Measurements from ENCODE around the gene CDKN2B. TPM values are rescaled to one million over a fixed set of nuclear protein-coding genes. Genes with fewer than 3 reads are reported as not detected.

Gene CDKN2B
- total RNA-seq, 2 experiments from 2014 or later: 2.0 to 3.7 TPM

- intact Hi-C loops (cut with micrococcal nuclease; ENCODE audit: unreplicated experiment): no loop called here
- Histone ChIP-seq H3K4me1 (ENCODE audit: insufficient read depth, low read length, poor library complexity, severe bottlenecking) (peaks cover 48% of the 10 kb centered on the region), H3K79me2 (ENCODE audit: insufficient read depth, low read depth, low read length) (peaks cover 100% of the 10 kb centered on the region), H4K20me1 (ENCODE audit: insufficient read depth, low read length) (peaks cover 25% of the 10 kb centered on the region; the same call in 1 of the 2 replicates), H2AFZ (ENCODE audit: low read length) (no peak overlapping the region), H3K27ac (ENCODE audit: low read depth, low read length, poor library complexity, severe bottlenecking) (no peak overlapping the region), H3K36me3 (ENCODE audit: insufficient read depth, low read length) (peaks cover 60% of the 10 kb centered on the region), H3K9me3 (ENCODE audit: low read length) (no peaks in the 10 kb centered on the region), H3K4me3 (ENCODE audit: low read depth, low read length, poor library complexity, severe bottlenecking) (no peak overlapping the region), H3K4me2 (ENCODE audit: low read length) (peak overlapping the region; percentile 65), H3K9me2 (ENCODE audit: insufficient read depth, low read length) (no peaks in the 10 kb centered on the region)
- ChIA-PET CTCF (ENCODE audit: unreplicated experiment) (no interaction called here), POLR2A (interaction anchor here (0.6 to 1.5 kb wide), 10 partner anchors 10 to 301 kb away, joined by 3 to 9 read pairs (median 4); no protein-coding TSS in a partner anchor)
- DNase-seq (ENCODE audit: low spot score): no peak
- TF ChIP-seq EZH2phosphoT487 (IDR thresholded peaks at IDR 0.05; ENCODE audit: borderline replicate concordance, low read depth, low read length) (no peak), CTCF (conservative IDR thresholded peaks at IDR 0.05; ENCODE audit: low read length) (no peak)
- no TSS peak for BruUV-seq (replicated peaks)
Measured at GRCh38 chr9:21985964-21986667, 23.0 kb downstream of the CDKN2B start.

GRCh38 chr9:21984101-21984500 lies 25.0 kb downstream of the CDKN2B start:
- H3K79me2 ChIP-seq (ENCODE audit: insufficient read depth, low read depth, low read length): peaks cover 96% of the 10 kb centered on the region

GRCh38 chr9:21983561-21983935 lies 25.6 kb downstream of the CDKN2B start:
- no peaks in the 10 kb centered on the region for H3K9me3 ChIP-seq (ENCODE audit: low read length)
- intact Hi-C loops (cut with micrococcal nuclease; ENCODE audit: unreplicated experiment): no loop called here
- H3K4me1 ChIP-seq (ENCODE audit: insufficient read depth, low read length, poor library complexity, severe bottlenecking): peaks cover 37% of the 10 kb centered on the region
- POLR2A ChIA-PET: interaction anchor here (0.6 to 4.9 kb wide), 8 partner anchors 8 to 536 kb away, joined by 3 to 24 read pairs (median 3); partner anchors contain the start of genes CDKN2A and CDKN2B-AS1
- CTCF ChIA-PET (ENCODE audit: unreplicated experiment): no interaction called here
- no TSS peak for BruUV-seq (replicated peaks)
- TF ChIP-seq EZH2phosphoT487 (IDR thresholded peaks at IDR 0.05; ENCODE audit: borderline replicate concordance, low read depth, low read length) (no peak), CTCF (conservative IDR thresholded peaks at IDR 0.05; ENCODE audit: low read length) (no peak)
- no peak overlapping the region for H3K4me2 ChIP-seq (ENCODE audit: low read length)
- DNase-seq (ENCODE audit: low spot score): no peak
- no peak overlapping the region for H3K4me3 ChIP-seq (ENCODE audit: low read depth, low read length, poor library complexity, severe bottlenecking)
- H4K20me1 ChIP-seq (ENCODE audit: insufficient read depth, low read length): peaks cover 17% of the 10 kb centered on the region; the same call in 1 of the 2 replicates
- peaks cover 96% of the 10 kb centered on the region for H3K79me2 ChIP-seq (ENCODE audit: insufficient read depth, low read depth, low read length)
- no peaks in the 10 kb centered on the region for H3K9me2 ChIP-seq (ENCODE audit: insufficient read depth, low read length)
- peaks cover 48% of the 10 kb centered on the region for H3K36me3 ChIP-seq (ENCODE audit: insufficient read depth, low read length)
- H2AFZ ChIP-seq (ENCODE audit: low read length): no peak overlapping the region
- no peak overlapping the region for H3K27ac ChIP-seq (ENCODE audit: low read depth, low read length, poor library complexity, severe bottlenecking)

More at GRCh38 chr9:21984101-21984500, 25.0 kb downstream of the CDKN2B start:
- Histone ChIP-seq H3K4me2 (ENCODE audit: low read length) (no peak overlapping the region), H3K27ac (ENCODE audit: low read depth, low read length, poor library complexity, severe bottlenecking) (no peak overlapping the region), H3K9me3 (ENCODE audit: low read length) (no peaks in the 10 kb centered on the region), H3K4me1 (ENCODE audit: insufficient read depth, low read length, poor library complexity, severe bottlenecking) (peaks cover 42% of the 10 kb centered on the region), H4K20me1 (ENCODE audit: insufficient read depth, low read length) (peaks cover 22% of the 10 kb centered on the region; the same call in 1 of the 2 replicates), H3K4me3 (ENCODE audit: low read depth, low read length, poor library complexity, severe bottlenecking) (no peak overlapping the region), H3K36me3 (ENCODE audit: insufficient read depth, low read length) (peaks cover 48% of the 10 kb centered on the region), H2AFZ (ENCODE audit: low read length) (no peak overlapping the region), H3K9me2 (ENCODE audit: insufficient read depth, low read length) (no peaks in the 10 kb centered on the region)
- ChIA-PET POLR2A (interaction anchor here (1.2 to 4.9 kb wide), 4 partner anchors 7 to 142 kb away, joined by 3 to 24 read pairs (median 4); partner anchors contain the start of genes CDKN2A and CDKN2B-AS1), CTCF (ENCODE audit: unreplicated experiment) (no interaction called here)
- intact Hi-C loops (cut with micrococcal nuclease; ENCODE audit: unreplicated experiment): no loop called here
- no TSS peak for BruUV-seq (replicated peaks)
- no peak for DNase-seq (ENCODE audit: low spot score)
- TF ChIP-seq EZH2phosphoT487 (IDR thresholded peaks at IDR 0.05; ENCODE audit: borderline replicate concordance, low read depth, low read length): no peak
